ENCODE data around the gene ASTE1.

Gene ASTE1

GRCh38 chr3:131008326-131008725, 18.3 kb downstream of the ASTE1 start:
- H3K27me3 ChIP-seq (ENCODE audit: insufficient read depth, low read length): no peaks in the 10 kb centered on the region
- WGBS (ENCODE audit: extremely low coverage, insufficient coverage, insufficient read length): no CpG with 5 or more reads among the region's 1 CpG
- no peak overlapping the region for H4K91ac ChIP-seq (ENCODE audit: low read depth, low read length)
- no peak overlapping the region for H2BK12ac ChIP-seq (ENCODE audit: low read length)
- no peaks in the 10 kb centered on the region for H3K79me2 ChIP-seq (ENCODE audit: control insufficient read depth, insufficient read depth, low read length, poor library complexity)
- no peak overlapping the region for H3K9ac ChIP-seq (ENCODE audit: low read length)
- no peaks in the 10 kb centered on the region for H3K79me1 ChIP-seq (ENCODE audit: low read length)
- H2BK5ac ChIP-seq (ENCODE audit: low read depth, low read length, poor library complexity): no peak overlapping the region
- no peak overlapping the region for H2AK5ac ChIP-seq (ENCODE audit: low read length)
- no peak overlapping the region for H2BK120ac ChIP-seq (ENCODE audit: insufficient read depth, low read length, poor library complexity)
- no peak overlapping the region for H3K4me3 ChIP-seq (ENCODE audit: low read depth, low read length)
- no peak overlapping the region for H3K18ac ChIP-seq (ENCODE audit: low read length)
- no peak overlapping the region for H4K8ac ChIP-seq (ENCODE audit: low read depth, low read length)
- no peak overlapping the region for H3K27ac ChIP-seq (ENCODE audit: low read depth, low read length)
- H4K12ac ChIP-seq (ENCODE audit: low read depth, low read length): no peak overlapping the region
- no peak overlapping the region for H3K14ac ChIP-seq (ENCODE audit: low read length)
- no peak overlapping the region for H3K4ac ChIP-seq (ENCODE audit: low read depth, low read length)
- peaks cover 5 to 18% of the 10 kb centered on the region in 2 experiments for H3K36me3 ChIP-seq (ENCODE audit: control insufficient read depth in 1 of 2, insufficient read depth in 2 of 2, low read length in 2 of 2)
- no peak for DNase-seq
- no peak overlapping the region for H3K23ac ChIP-seq (ENCODE audit: low read length)
- no peak overlapping the region for H3K4me2 ChIP-seq (ENCODE audit: low read length)
- H2AFZ ChIP-seq (ENCODE audit: insufficient read depth, low read length, poor library complexity): no peak overlapping the region
- H3K4me1 ChIP-seq (ENCODE audit: control insufficient read depth in 1 of 2, insufficient read depth in 2 of 2, low read length in 2 of 2): no peaks in the 10 kb centered on the region
- no peaks in the 10 kb centered on the region for H3K9me3 ChIP-seq (ENCODE audit: insufficient read depth, low read depth, low read length)

GRCh38 chr3:131007782-131008181, 18.8 kb downstream of the ASTE1 start:
- no peak overlapping the region for H3K4me2 ChIP-seq (ENCODE audit: low read length)
- H2BK120ac ChIP-seq (ENCODE audit: insufficient read depth, low read length, poor library complexity): no peak overlapping the region
- no peak overlapping the region for H2BK12ac ChIP-seq (ENCODE audit: low read length)
- H3K79me1 ChIP-seq (ENCODE audit: low read length): no peaks in the 10 kb centered on the region
- H4K8ac ChIP-seq (ENCODE audit: low read depth, low read length): no peak overlapping the region
- H3K4me3 ChIP-seq (ENCODE audit: low read depth, low read length): no peak overlapping the region
- H3K27me3 ChIP-seq (ENCODE audit: insufficient read depth, low read length): no peaks in the 10 kb centered on the region
- no peak overlapping the region for H2BK5ac ChIP-seq (ENCODE audit: low read depth, low read length, poor library complexity)
- no peak overlapping the region for H4K12ac ChIP-seq (ENCODE audit: low read depth, low read length)
- H2AK5ac ChIP-seq (ENCODE audit: low read length): no peak overlapping the region
- H3K27ac ChIP-seq (ENCODE audit: low read depth, low read length): no peak overlapping the region
- no peaks in the 10 kb centered on the region for H3K9me3 ChIP-seq (ENCODE audit: insufficient read depth, low read depth, low read length)
- H2AFZ ChIP-seq (ENCODE audit: insufficient read depth, low read length, poor library complexity): no peak overlapping the region
- no peaks in the 10 kb centered on the region for H3K79me2 ChIP-seq (ENCODE audit: control insufficient read depth, insufficient read depth, low read length, poor library complexity)
- no peak overlapping the region for H3K14ac ChIP-seq (ENCODE audit: low read length)
- H3K36me3 ChIP-seq (ENCODE audit: control insufficient read depth in 1 of 2, insufficient read depth in 2 of 2, low read length in 2 of 2): peaks cover 5 to 18% of the 10 kb centered on the region in 2 experiments
- no peak overlapping the region for H3K4ac ChIP-seq (ENCODE audit: low read depth, low read length)
- no peaks in the 10 kb centered on the region for H3K4me1 ChIP-seq (ENCODE audit: control insufficient read depth in 1 of 2, insufficient read depth in 2 of 2, low read length in 2 of 2)
- H3K23ac ChIP-seq (ENCODE audit: low read length): no peak overlapping the region
- no peak for DNase-seq
- WGBS (ENCODE audit: extremely low coverage, insufficient coverage, insufficient read length): no CpG with 5 or more reads among the region's 2 CpGs
- no peak overlapping the region for H3K9ac ChIP-seq (ENCODE audit: low read length)
- no peak overlapping the region for H4K91ac ChIP-seq (ENCODE audit: low read depth, low read length)
- no peak overlapping the region for H3K18ac ChIP-seq (ENCODE audit: low read length)

- H3K36me3 ChIP-seq (ENCODE audit: control insufficient read depth in 1 of 2, insufficient read depth in 2 of 2, low read length in 2 of 2): peaks cover 5 to 18% of the 10 kb centered on the region in 2 experiments
- no peak overlapping the region for H2AK5ac ChIP-seq (ENCODE audit: low read length)
- H3K4ac ChIP-seq (ENCODE audit: low read depth, low read length): no peak overlapping the region
- no peak overlapping the region for H2BK5ac ChIP-seq (ENCODE audit: low read depth, low read length, poor library complexity)
- no peaks in the 10 kb centered on the region for H3K27me3 ChIP-seq (ENCODE audit: insufficient read depth, low read length)
- H4K8ac ChIP-seq (ENCODE audit: low read depth, low read length): no peak overlapping the region
- no peak overlapping the region for H3K18ac ChIP-seq (ENCODE audit: low read length)
- H3K4me1 ChIP-seq (ENCODE audit: control insufficient read depth in 1 of 2, insufficient read depth in 2 of 2, low read length in 2 of 2): no peaks in the 10 kb centered on the region
- no peak overlapping the region for H4K12ac ChIP-seq (ENCODE audit: low read depth, low read length)
- H2BK12ac ChIP-seq (ENCODE audit: low read length): no peak overlapping the region
- WGBS (ENCODE audit: extremely low coverage, insufficient coverage, insufficient read length): no CpG with 5 or more reads among the region's 2 CpGs
- H3K27ac ChIP-seq (ENCODE audit: low read depth, low read length): no peak overlapping the region
- no peak overlapping the region for H4K91ac ChIP-seq (ENCODE audit: low read depth, low read length)
- H2BK120ac ChIP-seq (ENCODE audit: insufficient read depth, low read length, poor library complexity): no peak overlapping the region
- no peaks in the 10 kb centered on the region for H3K9me3 ChIP-seq (ENCODE audit: insufficient read depth, low read depth, low read length)
- H3K23ac ChIP-seq (ENCODE audit: low read length): no peak overlapping the region
- DNase-seq: no peak
- H3K4me2 ChIP-seq (ENCODE audit: low read length): no peak overlapping the region
- no peak overlapping the region for H3K9ac ChIP-seq (ENCODE audit: low read length)
- H3K4me3 ChIP-seq (ENCODE audit: low read depth, low read length): no peak overlapping the region
- no peak overlapping the region for H3K14ac ChIP-seq (ENCODE audit: low read length)
- no peaks in the 10 kb centered on the region for H3K79me1 ChIP-seq (ENCODE audit: low read length)
- no peaks in the 10 kb centered on the region for H3K79me2 ChIP-seq (ENCODE audit: control insufficient read depth, insufficient read depth, low read length, poor library complexity)
- H2AFZ ChIP-seq (ENCODE audit: insufficient read depth, low read length, poor library complexity): no peak overlapping the region
Observed at GRCh38 chr3:131007256-131007655, 19.4 kb downstream of the ASTE1 start.

GRCh38 chr3:131004603-131005002, 22.0 kb downstream of the ASTE1 start:
- H2AFZ ChIP-seq (ENCODE audit: insufficient read depth, low read length, poor library complexity): no peak overlapping the region
- H3K27ac ChIP-seq (ENCODE audit: low read depth, low read length): no peak overlapping the region
- no peak overlapping the region for H3K9ac ChIP-seq (ENCODE audit: low read length)
- no peak overlapping the region for H3K23ac ChIP-seq (ENCODE audit: low read length)
- DNase-seq: no peak
- H4K91ac ChIP-seq (ENCODE audit: low read depth, low read length): no peak overlapping the region
- H2AK5ac ChIP-seq (ENCODE audit: low read length): no peak overlapping the region
- H3K27me3 ChIP-seq (ENCODE audit: insufficient read depth, low read length): no peaks in the 10 kb centered on the region
- no peak overlapping the region for H3K18ac ChIP-seq (ENCODE audit: low read length)
- no peaks in the 10 kb centered on the region for H3K9me3 ChIP-seq (ENCODE audit: insufficient read depth, low read depth, low read length)
- H2BK5ac ChIP-seq (ENCODE audit: low read depth, low read length, poor library complexity): no peak overlapping the region
- H3K4me1 ChIP-seq (ENCODE audit: control insufficient read depth in 1 of 2, insufficient read depth in 2 of 2, low read length in 2 of 2): no peaks in the 10 kb centered on the region
- H4K12ac ChIP-seq (ENCODE audit: low read depth, low read length): no peak overlapping the region
- no CpG with 5 or more reads among the region's 1 CpG for WGBS (ENCODE audit: extremely low coverage, insufficient coverage, insufficient read length)
- H4K8ac ChIP-seq (ENCODE audit: low read depth, low read length): no peak overlapping the region
- no peak overlapping the region for H2BK120ac ChIP-seq (ENCODE audit: insufficient read depth, low read length, poor library complexity)
- no peak overlapping the region for H3K14ac ChIP-seq (ENCODE audit: low read length)
- no peak overlapping the region for H3K4me2 ChIP-seq (ENCODE audit: low read length)
- no peaks in the 10 kb centered on the region for H3K79me1 ChIP-seq (ENCODE audit: low read length)
- no peak overlapping the region for H3K4ac ChIP-seq (ENCODE audit: low read depth, low read length)
- peaks cover 5 to 13% of the 10 kb centered on the region in 2 experiments for H3K36me3 ChIP-seq (ENCODE audit: control insufficient read depth in 1 of 2, insufficient read depth in 2 of 2, low read length in 2 of 2)
- H2BK12ac ChIP-seq (ENCODE audit: low read length): no peak overlapping the region
- no peak overlapping the region for H3K4me3 ChIP-seq (ENCODE audit: low read depth, low read length)
- H3K79me2 ChIP-seq (ENCODE audit: control insufficient read depth, insufficient read depth, low read length, poor library complexity): no peaks in the 10 kb centered on the region

Data from trophoblast cell (in vitro differentiated cells and primary cell).